ENCODE results near the gene ZNF700.

- TF ChIP-seq POLR2AphosphoS5 (IDR thresholded peaks at IDR 0.05) (no peak), POLR2A (IDR thresholded peaks at IDR 0.05) (no peak)
- TF ChIP-seq, protein P1, sequence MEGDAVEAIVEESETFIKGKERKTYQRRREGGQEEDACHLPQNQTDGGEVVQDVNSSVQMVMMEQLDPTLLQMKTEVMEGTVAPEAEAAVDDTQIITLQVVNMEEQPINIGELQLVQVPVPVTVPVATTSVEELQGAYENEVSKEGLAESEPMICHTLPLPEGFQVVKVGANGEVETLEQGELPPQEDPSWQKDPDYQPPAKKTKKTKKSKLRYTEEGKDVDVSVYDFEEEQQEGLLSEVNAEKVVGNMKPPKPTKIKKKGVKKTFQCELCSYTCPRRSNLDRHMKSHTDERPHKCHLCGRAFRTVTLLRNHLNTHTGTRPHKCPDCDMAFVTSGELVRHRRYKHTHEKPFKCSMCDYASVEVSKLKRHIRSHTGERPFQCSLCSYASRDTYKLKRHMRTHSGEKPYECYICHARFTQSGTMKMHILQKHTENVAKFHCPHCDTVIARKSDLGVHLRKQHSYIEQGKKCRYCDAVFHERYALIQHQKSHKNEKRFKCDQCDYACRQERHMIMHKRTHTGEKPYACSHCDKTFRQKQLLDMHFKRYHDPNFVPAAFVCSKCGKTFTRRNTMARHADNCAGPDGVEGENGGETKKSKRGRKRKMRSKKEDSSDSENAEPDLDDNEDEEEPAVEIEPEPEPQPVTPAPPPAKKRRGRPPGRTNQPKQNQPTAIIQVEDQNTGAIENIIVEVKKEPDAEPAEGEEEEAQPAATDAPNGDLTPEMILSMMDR (IDR thresholded peaks at IDR 0.05) = no peak
These were observed 24.3 kb downstream of the ZNF700 start for GRCh38 chr19:11949201-11949600.

Measured in stomach (tissue), 4 donors.